Skeletal muscle tissue (tissue), 4 donors: ENCODE data around the gene APOBR. TPM values are rescaled to one million over a fixed set of nuclear protein-coding genes. Genes with fewer than 3 reads are reported as not detected.
"Not testable (repeated sequence)": the region's sequence is repeated elsewhere in the genome, so short reads cannot be mapped to it uniquely, and the experiment has no call there.

Experiments used
- H3K27ac ChIP-seq: one replicate; pipeline ENCODE4 v1.7.0; 2013; ENCODE audit warnings: mild to moderate bottlenecking, low read depth, low read length, inconsistent platforms
- H3K27me3 ChIP-seq, 3 donors: one replicate each; pipeline ENCODE4 v1.7.0; 2013; ENCODE audit warnings: low read length in 3 of 3; ENCODE audit not compliant: control insufficient read depth in 3 of 3, insufficient read depth in 3 of 3
- H3K36me3 ChIP-seq, 3 donors: one replicate each; pipeline ENCODE4 v1.7.0; 2013; ENCODE audit warnings: low read length in 3 of 3; ENCODE audit not compliant: control insufficient read depth in 3 of 3, insufficient read depth in 3 of 3
- H3K4me1 ChIP-seq, 3 donors: one replicate each; pipeline ENCODE4 v1.7.0; 2013; ENCODE audit warnings: low read length in 3 of 3, mild to moderate bottlenecking in 3 of 3; ENCODE audit not compliant: control insufficient read depth in 3 of 3, insufficient read depth in 3 of 3
- H3K4me3 ChIP-seq, 3 donors: one replicate each; pipeline ENCODE4 v1.7.0; 2013; ENCODE audit warnings: low read length in 3 of 3
- H3K9ac ChIP-seq, 3 donors: one replicate each; pipeline ENCODE4 v1.7.0; 2013; ENCODE audit warnings: low read length in 3 of 3, mild to moderate bottlenecking in 3 of 3, moderate library complexity in 2 of 3, low read depth in 1 of 3
- H3K9me3 ChIP-seq, 3 donors: one replicate each; pipeline ENCODE4 v1.7.0; 2013; ENCODE audit warnings: low read length in 3 of 3; ENCODE audit not compliant: control insufficient read depth in 3 of 3
- total RNA-seq: library from RNA; depleted of rRNA; stranded (reverse); fragments of >200 nt; gene quantifications from one replicate; pipeline ENCODE4 v1.2.3, GENCODE V29; 2014
- donor health status: Osteomylitis.

APOBR gene
- total RNA-seq, 1 donor from 2014 or later: under 0.01 TPM

DNA sequence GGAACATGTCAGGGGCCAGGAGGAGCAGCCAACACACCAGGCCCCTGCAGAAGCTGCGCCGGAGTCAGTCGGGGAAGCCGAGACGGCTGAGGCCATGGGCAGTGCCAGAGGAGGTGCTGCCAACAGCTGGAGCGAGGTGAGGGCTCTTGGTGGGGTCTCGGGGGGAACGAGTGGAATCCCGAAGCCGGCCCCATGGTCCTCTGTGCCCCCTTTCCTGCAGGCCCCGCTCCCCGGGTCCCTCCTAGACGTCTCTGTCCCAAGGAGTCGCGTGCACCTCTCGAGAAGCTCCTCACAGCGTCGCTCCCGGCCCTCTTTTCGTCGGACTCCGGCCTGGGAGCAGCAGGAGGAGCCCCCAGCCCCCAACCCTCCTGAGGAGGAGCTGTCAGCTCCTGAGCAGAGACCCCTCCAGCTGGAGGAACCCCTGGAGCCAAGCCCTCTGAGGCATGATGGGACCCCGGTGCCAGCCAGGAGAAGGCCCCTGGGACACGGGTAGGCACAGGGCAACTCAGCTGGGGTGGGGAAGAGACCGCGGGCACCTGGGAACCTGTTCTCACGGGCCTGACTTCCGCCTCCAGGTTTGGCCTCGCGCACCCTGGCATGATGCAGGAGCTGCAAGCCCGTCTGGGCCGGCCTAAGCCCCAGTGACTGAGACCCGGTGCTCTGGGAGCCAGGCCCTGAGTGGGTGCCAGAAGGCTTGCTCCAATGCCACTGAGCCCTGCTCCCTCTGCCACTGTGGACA is 3.6 kb downstream of the APOBR start:
- Histone ChIP-seq H3K36me3 (no peaks in the 10 kb centered on the region), H3K4me3 (no peak overlapping the region), H3K9me3 (no peaks in the 10 kb centered on the region), H3K4me1 (no peaks in the 10 kb centered on the region), H3K27ac (no peak overlapping the region), H3K27me3 (peaks cover 0 to 12% (median 5%) of the 10 kb centered on the region in 3 donors), H3K9ac (no peak overlapping the region)

DNA sequence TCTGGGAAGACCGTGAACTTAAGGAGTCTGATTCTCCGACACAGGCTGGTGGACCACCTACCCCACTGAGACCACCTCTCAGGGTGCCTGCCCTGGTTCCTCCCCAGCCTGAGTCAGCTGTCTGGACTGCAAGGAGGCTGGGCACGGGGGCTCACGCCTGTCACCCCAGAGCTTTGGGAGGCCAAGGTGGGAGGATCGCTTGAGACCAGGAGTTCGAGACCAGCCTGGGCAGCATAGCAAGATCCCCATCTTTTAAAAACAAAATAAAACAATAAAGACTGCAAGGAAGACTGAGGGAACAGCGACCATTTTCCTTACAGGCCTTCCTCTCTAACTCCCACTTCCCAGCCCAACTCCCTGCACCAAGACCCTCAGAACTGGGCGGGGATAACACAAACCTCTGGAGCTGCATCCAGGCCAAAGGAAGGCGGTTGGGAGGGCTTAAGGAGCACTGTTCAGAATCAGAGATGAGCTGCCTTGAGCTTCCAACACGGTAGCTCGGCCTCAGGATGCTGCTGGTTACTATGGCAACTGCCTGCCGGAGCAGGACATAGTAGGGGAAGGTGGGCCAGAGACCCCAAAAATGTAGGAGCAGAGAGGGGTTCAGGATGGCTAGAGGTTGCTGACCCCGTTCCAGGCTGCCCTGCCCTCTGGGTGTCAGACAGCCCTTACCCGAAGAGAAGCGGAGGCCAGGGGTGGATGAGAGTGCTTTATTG is 4.4 kb downstream of the APOBR start:
- H3K27ac ChIP-seq: no peak overlapping the region
- H3K9me3 ChIP-seq: no peaks in the 10 kb centered on the region
- no peak overlapping the region for H3K4me3 ChIP-seq
- no peak overlapping the region for H3K9ac ChIP-seq
- no peaks in the 10 kb centered on the region for H3K4me1 ChIP-seq
- no peaks in the 10 kb centered on the region for H3K36me3 ChIP-seq
- peaks cover 0 to 12% (median 5%) of the 10 kb centered on the region in 3 donors for H3K27me3 ChIP-seq

DNA sequence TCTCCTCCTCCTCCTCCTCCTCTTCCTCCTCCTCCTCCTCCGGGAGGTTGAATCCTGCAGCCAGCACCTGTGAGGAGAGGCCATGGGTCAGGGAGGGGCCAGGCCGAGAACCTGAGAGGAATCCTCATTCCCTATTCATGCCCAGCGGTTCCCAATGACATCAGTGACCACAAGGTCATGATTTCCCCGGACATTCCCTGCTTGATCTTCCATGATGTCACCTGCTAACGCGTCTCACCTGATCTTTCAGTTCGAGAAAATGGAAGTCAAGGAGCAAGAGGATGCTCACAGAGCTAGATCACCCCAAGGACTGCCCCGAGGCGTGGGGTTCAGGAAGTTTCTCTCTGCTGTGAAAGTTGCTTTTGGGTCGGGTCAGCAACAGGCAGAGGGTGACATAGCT is 5.4 kb downstream of the APOBR start:
- Histone ChIP-seq H3K9me3 (no peaks in the 10 kb centered on the region), H3K4me1 (no peaks in the 10 kb centered on the region), H3K27me3 (peaks cover under 1 to 14% (median 5%) of the 10 kb centered on the region in 3 donors), H3K4me3 (no peak overlapping the region), H3K27ac (no peak overlapping the region), H3K9ac (no peak overlapping the region), H3K36me3 (no peaks in the 10 kb centered on the region)

DNA sequence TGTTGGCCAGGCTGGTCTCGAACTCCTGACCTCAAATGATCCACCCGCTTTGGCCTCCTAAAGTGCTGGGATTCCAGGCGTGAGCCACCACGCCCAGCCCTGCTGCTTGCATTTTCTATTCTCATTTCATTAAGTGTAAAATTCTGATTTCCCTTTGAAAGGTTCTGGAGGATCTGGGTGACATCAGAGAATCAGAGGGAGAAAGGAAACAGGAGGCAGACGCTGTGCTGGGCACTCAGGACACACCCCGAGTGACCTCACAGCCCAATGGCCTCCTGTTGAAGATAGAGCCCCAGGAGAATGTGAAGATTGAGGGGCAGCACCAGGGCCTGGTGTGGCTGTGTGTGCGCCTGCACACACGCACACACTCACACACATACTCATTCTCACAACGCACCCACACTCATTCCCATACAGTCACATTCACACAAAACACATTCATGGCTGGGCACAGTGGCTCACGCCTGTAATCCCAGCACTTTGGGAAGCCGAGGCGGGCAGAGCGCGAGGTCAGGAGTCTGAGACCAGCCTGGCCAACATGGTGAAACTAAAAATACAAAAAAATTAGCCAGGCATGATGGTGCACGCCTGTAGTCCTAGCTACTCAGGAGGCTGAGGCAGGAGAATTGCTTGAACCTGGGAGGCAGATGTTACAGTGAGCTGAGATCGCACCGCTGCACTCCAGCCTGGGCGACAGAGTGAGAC is 6.2 kb downstream of the APOBR start:
- H3K9me3 ChIP-seq, H3K36me3 ChIP-seq, H3K27ac ChIP-seq, H3K4me3 ChIP-seq, H3K4me1 ChIP-seq, H3K9ac ChIP-seq: not testable (repeated sequence)
- peaks cover 4 to 16% (median 6%) of the 10 kb centered on the region in 3 donors for H3K27me3 ChIP-seq

DNA sequence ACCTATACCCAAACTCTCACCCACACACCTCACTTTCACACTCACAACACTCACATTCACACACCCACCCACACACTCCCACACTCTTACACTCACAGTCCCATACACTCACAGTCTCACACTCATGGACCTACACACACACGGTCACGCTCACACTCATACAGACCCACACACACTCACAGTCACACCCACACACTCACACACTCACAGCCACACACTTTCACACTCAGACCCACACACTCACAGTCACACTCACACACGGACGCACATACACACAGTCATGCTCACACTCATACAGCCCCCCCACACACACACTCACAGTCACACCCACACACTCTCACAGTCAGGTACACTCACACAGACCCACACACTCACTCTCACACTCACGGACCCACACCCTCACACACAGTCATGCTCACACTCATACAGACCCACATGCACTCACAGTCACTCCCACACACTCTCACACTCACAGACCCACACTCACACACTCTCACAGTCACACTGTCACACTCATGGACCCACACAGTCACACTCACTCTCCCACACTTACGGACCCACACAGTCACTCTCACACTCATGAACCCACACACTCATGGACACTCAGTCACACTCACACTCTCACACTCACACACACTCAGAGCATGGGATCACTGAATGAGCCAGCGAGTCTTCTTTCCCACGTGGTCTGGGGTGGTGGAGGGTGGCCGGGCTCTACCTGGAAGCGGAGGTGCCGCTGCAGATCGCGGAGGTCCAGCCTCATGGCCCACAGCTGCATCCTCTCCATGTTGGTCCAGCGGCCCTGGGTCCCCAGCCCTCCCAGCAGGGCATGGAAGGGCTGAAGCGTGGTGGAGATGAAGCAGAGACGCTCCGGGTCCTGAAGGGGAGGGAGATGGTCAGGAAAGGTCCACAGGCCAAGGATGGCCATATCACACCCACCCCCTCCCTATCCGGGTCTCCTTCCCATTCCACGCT is 7.1 kb downstream of the APOBR start:
- Histone ChIP-seq H3K36me3 (no peaks in the 10 kb centered on the region), H3K4me3 (no peak overlapping the region), H3K27me3 (peaks cover 11 to 25% (median 13%) of the 10 kb centered on the region in 3 donors), H3K9ac (no peak overlapping the region), H3K27ac (no peak overlapping the region), H3K9me3 (no peaks in the 10 kb centered on the region), H3K4me1 (no peaks in the 10 kb centered on the region)

DNA sequence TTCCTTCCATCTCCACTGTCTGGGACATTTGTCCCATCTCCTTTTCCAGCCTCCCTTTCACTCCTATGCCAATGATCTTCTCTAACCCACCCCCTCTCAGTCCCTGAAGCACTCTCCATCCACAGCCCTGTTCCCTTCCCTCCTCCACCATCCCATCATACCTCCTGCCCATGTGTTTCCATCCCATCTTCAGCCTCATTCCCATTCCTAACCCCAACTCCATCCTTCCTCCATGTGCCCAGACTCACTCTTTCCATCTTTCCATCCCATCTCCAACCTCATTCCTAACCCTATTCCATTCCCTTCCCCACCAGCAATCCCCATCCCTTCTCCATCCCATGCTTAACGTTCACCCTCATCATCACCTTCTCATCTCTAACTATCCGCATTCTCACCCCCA is 7.8 kb downstream of the APOBR start:
- no peak overlapping the region for H3K4me3 ChIP-seq
- no peak overlapping the region for H3K9ac ChIP-seq
- H3K36me3 ChIP-seq: no peaks in the 10 kb centered on the region
- H3K27ac ChIP-seq: no peak overlapping the region
- peaks cover 11 to 27% (median 19%) of the 10 kb centered on the region in 3 donors for H3K27me3 ChIP-seq
- H3K4me1 ChIP-seq: no peaks in the 10 kb centered on the region
- no peaks in the 10 kb centered on the region for H3K9me3 ChIP-seq

DNA sequence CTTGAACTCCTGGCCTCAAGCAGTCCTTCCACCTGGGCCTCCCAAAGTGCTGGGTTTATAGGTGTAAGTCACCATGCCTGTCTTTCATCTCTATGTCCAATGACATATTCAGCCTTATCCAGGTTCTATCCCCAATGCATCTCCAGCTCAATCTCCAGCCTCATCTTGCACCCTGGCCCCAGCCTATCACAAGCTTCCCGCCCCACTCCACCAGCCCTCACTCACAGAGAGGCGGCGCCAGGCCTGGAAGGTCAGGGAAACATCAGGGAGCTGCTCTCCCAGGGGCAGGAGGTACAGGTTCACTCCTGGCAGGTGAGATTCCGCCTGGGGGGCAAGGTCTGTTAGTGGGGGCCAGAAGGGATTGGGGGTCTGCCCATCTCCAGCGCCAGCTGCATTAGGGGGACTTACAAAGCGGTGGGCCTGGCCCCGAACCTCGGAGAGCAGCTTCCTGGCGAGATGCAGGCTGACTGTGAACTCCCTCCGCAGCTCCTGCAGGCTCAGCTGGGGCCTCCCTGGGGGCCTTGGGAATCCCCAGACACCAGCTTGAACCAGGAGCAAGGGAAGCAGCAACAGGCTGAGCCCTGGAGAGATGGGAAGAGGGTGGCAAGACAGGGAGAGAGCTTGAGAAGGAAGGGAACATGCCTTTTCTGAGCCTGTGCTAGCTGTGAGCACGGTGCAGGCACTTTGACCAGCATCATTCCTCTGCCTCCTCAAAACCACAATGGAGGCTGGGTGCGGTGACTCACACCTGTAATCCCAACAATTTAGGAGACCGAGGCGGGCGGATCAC is 9.2 kb downstream of the APOBR start:
- Histone ChIP-seq H3K36me3 (no peaks in the 10 kb centered on the region), H3K9me3 (no peaks in the 10 kb centered on the region), H3K27ac (no peak overlapping the region), H3K4me1 (no peaks in the 10 kb centered on the region), H3K4me3 (no peak overlapping the region), H3K27me3 (peaks cover 11 to 31% (median 27%) of the 10 kb centered on the region in 3 donors), H3K9ac (no peak overlapping the region)

DNA sequence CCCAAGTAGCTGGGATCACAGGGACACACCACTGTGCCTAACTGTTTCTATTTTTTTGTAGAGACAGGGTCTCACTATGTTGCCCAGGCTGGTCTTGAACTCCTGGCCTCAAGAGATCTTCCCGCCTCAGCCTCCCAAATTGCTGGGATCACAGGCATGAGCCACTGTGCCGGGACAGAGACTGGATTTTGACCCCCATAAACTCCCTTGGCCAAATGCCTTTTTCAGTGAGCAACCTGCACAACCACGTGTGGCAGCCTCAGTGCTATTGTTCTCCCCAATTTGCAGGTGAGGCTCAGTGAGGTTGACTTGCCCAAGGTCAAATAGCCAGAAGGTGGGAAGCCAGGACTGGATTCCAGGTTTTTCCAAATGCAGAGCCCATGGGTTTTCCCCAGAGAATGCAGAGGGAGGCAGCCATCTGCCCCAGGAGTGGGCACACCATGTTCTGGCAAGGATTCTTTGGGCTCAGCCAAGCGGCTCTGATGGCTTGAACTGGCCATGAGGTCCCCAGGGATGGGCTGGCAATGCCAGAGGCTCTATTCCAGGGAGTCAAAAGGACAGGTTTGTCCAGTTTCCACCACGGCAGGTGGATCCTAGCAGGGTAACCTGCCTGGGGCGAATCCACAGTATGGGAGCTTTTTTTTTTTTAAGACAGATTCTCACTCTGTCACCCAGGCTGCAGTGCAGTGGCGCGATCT is 10.4 kb downstream of the APOBR start:
- Histone ChIP-seq H3K9ac (no peak overlapping the region), H3K27ac (no peak overlapping the region), H3K9me3 (no peaks in the 10 kb centered on the region), H3K4me3 (no peak overlapping the region), H3K27me3 (peaks cover 11 to 31% (median 27%) of the 10 kb centered on the region in 3 donors), H3K4me1 (no peaks in the 10 kb centered on the region), H3K36me3 (no peaks in the 10 kb centered on the region)
